GM19035 (cell line): ENCODE data around the gene ANKRD22.
"Not testable (repeated sequence)": the region's sequence is repeated elsewhere in the genome, so short reads cannot be mapped to it uniquely, and the experiment has no call there.

Experiments used
- ATAC-seq: cut with Tn5 transposase; IDR thresholded peaks from one replicate; pipeline ENCODE4 v1.9.1; 2021; ENCODE audit not compliant: unreplicated experiment

Gene ANKRD22

GRCh38 chr10:88838766-88839350, 12.8 kb downstream of the ANKRD22 start:
- no peak for ATAC-seq

DNA sequence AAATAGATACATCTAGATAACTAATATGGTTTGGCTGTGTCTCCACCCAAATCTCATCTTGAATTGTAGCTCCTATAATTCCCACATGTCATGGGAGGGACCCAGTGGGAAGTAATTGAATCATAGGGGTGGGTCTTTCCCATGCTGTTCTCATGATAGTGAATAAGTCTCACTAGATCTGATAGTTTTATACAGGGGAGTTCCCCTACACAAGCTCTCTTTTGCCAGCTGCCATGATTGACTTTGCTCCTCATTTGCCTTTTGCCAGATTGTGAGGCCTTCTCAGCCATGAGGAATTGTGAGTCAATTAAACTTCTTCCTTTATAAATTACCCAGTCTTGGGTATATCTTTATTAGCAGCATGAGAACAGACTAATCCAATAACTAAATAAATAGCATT, 14.0 kb downstream of the ANKRD22 start:
- not testable (repeated sequence) for ATAC-seq

- no peak for ATAC-seq
Measured at GRCh38 chr10:88835910-88836221, 15.8 kb downstream of the ANKRD22 start.

- ATAC-seq = peak; percentile 88
Measured at GRCh38 chr10:88835096-88835909, 16.3 kb downstream of the ANKRD22 start.

- ATAC-seq = no peak
Measured at GRCh38 chr10:88833723-88834122, 17.9 kb downstream of the ANKRD22 start.

DNA sequence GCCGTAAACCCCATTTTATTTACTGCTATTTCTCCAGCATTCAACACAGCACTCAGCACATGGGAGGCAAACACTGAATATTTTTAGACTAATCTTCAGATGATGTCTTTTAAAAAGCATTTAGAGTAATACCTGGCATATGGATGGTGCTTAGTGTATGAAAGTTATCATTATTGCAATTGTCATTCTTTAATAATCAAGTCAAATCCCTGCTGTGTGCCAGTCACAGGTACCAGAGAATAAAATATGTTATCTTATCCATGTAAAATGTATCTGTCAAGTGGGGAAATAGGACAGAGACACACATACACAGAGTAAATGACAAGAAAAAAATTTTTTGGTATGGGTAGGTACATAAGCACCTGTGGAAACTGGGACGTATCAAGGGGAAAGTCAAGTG, 18.5 kb downstream of the ANKRD22 start:
- no peak for ATAC-seq

GRCh38 chr10:88832376-88832775, 19.3 kb downstream of the ANKRD22 start:
- ATAC-seq = no peak

GRCh38 chr10:88831709-88832108, 19.9 kb downstream of the ANKRD22 start:
- ATAC-seq = no peak

DNA sequence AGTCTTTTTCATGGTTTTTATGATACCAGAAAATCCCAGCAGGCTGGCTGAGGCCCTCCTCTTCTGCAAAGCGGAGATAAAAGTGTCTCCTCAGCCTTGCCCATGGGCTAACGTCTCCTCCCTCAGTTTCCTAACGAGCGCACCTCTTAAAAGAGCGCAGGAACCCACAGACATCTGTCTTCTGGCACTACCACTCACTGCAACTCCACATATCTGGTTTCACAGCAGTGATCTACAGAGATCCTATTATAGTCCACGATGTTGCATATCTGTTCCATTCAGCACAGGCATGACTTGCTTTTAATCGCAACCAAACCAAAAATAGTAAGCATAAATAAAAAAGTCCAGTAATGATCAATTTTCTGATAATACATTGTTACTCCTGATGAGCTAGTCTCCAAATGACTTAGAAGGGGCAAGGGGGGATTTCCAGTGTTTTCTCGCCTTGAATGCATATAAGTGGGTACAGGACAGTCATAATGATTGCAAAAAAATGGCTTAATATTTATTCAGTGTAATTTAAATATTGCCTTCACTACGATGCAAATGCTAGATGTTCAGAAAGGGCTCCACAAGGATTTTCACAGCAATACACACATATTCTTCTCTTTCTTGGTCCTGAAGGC, 20.9 kb downstream of the ANKRD22 start:
- no peak for ATAC-seq

DNA sequence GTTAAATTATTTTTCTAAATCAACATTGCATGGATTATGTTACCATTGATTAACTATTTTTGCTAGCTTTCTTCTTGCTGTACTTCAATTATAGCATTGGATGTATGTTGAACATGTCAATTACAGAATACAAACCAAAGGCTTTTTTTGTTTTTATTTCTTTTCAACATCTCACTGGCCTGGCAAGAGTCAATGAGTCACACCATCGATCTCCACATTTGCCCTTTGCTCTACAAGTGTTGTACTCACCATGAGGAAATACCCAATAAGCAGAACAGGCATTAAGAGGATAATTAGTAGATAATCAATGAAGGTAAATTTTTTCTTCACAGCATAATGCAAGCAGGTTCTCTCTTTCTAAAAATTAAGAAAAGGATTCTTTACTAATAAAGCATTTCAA, 23.3 kb downstream of the ANKRD22 start:
- no peak for ATAC-seq

GRCh38 chr10:88827671-88828070, 24.0 kb downstream of the ANKRD22 start:
- ATAC-seq = no peak

- no peak for ATAC-seq
Measured at GRCh38 chr10:88826388-88826787, 25.3 kb downstream of the ANKRD22 start.

GRCh38 chr10:88820748-88821401, 30.8 kb downstream of the ANKRD22 start:
- no peak for ATAC-seq

GRCh38 chr10:88819290-88819689, 32.4 kb downstream of the ANKRD22 start:
- ATAC-seq = no peak

- no peak for ATAC-seq
Measured at GRCh38 chr10:88813200-88813599, 38.4 kb downstream of the ANKRD22 start.

DNA sequence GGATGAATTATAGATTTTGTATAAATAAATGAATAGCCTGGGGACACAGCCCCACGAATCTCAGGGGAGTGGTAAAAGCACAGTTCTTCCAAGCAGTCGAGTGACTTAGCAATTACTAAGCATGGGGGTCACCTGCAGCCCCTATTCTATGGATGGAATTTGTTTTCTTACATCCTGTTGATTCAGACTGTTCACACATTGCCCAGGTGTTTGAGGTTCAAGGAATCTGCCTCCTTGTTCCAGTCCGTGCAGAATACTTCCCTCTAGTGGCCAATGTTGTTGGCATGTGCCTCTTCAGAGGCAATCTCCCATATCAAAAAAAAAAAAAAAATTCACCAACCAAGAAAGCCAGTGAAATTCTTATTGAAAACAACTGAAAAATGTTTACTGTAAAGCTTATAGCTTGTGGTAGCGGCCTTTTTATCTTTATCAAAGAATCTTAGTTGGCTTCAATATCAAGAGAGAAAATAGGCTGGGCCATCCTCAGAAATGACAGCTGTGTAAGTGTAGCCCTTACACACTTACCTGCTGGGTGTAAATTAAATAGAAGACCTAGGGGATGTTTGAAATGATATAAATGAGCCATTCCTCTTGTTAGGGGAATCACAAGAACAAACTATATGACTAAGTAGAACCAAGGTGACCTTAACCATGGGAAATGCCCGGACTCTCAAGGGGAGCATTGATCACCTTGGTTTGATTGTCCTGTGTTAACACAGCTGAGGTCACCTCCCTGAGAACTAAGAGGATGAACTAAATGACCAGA, 41.3 kb downstream of the ANKRD22 start:
- no peak for ATAC-seq

GRCh38 chr10:88809621-88810020, 42.0 kb downstream of the ANKRD22 start:
- no peak for ATAC-seq

GRCh38 chr10:88805924-88806323, 45.7 kb downstream of the ANKRD22 start:
- no peak for ATAC-seq

GRCh38 chr10:88805361-88805760, 46.3 kb downstream of the ANKRD22 start:
- no peak for ATAC-seq

DNA sequence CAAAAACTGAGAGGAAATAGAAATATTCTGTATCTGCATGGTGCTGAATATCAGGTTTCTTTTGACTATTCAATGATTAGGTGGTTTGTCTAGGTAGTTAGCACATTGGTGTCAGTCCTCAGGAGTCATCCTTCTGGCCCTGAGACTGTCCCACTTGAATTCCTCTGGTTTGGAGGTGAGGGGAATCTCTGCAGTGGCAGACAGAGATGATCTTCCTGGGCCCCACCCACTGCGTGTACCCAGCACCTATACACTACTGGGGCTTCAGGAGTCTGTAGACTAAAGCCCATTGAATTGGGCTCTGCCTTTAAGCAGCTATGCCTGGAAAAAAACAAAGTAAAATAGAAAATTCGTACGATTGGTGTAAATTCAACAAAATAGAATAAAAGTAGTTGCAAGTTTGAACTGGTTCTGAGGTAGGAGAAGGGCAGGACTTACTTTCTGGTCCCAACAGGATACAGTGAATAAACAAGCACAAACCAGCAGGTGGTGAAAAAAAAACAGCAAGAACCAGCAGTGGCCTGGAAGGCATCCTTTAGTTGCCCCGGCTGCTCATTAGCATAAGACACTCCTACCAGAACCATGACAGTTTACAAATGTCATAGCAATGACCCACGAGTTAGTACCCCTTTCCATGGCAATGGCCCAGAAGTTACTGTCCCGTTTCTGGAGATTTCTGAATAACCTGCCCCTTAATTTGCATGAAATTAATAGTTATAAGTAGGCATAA, 47.4 kb downstream of the ANKRD22 start:
- no peak for ATAC-seq
